HG03457 (cell line): ENCODE results near the gene RLBP1.

Experiments
- ATAC-seq: cut with Tn5 transposase; IDR thresholded peaks from one replicate; pipeline ENCODE4 v1.9.1; 2021; ENCODE audit warnings: moderate number of reproducible peaks; ENCODE audit not compliant: unreplicated experiment

The RLBP1 gene

GRCh38 chr15:89179966-89180875 is 41.2 kb downstream of the RLBP1 start:
- peak; percentile 56 for ATAC-seq

GRCh38 chr15:89178307-89178977 is 42.9 kb downstream of the RLBP1 start:
- no peak for ATAC-seq

GRCh38 chr15:89177633-89178306 is 43.6 kb downstream of the RLBP1 start:
- ATAC-seq: no peak

- ATAC-seq: no peak
These were observed 44.3 kb downstream of the RLBP1 start for GRCh38 chr15:89177116-89177515.

- ATAC-seq: no peak
These were observed 45.7 kb downstream of the RLBP1 start for GRCh38 chr15:89175617-89176191.

GRCh38 chr15:89174476-89174875 is 46.9 kb downstream of the RLBP1 start:
- no peak for ATAC-seq

- ATAC-seq: no peak
These were observed 48.5 kb downstream of the RLBP1 start for GRCh38 chr15:89172921-89173320.

- no peak for ATAC-seq
These were observed 50.0 kb downstream of the RLBP1 start for GRCh38 chr15:89171136-89172072.

GRCh38 chr15:89170364-89170763 is 51.0 kb downstream of the RLBP1 start:
- ATAC-seq: no peak

GRCh38 chr15:89168316-89168833 is 53.0 kb downstream of the RLBP1 start:
- no peak for ATAC-seq

GRCh38 chr15:89167267-89168176 is 53.9 kb downstream of the RLBP1 start:
- no peak for ATAC-seq

- no peak for ATAC-seq
These were observed 55.7 kb downstream of the RLBP1 start for GRCh38 chr15:89165677-89166076.

- ATAC-seq: no peak
These were observed 56.6 kb downstream of the RLBP1 start for GRCh38 chr15:89164712-89165211.

- ATAC-seq: no peak
These were observed 57.9 kb downstream of the RLBP1 start for GRCh38 chr15:89163271-89164055.

GRCh38 chr15:89161666-89162065 is 59.7 kb downstream of the RLBP1 start:
- no peak for ATAC-seq
